Head of caudate nucleus (tissue), 42 donors: ENCODE measurements around the gene ACAN.

Experiments used
- DNase-seq, 42 donors: peaks; one replicate each; pipeline versions ENCODE4 v3.0.0 to v3.0.0-alpha.2; 2020 to 2021; ENCODE audit warnings: mixed read lengths in 7 of 42
- intact Hi-C: fragments of 100-400 bp; cut with DNase I; formaldehyde crosslinking; loops from one replicate; pipeline ENCODE4 v1.15.0; 2022

The ACAN gene

GRCh38 chr15:88803241-88803919 lies at the start of gene ACAN:
ACAN (plus strand) TSS chr15:88803436; CDS start chr15:88836207, 32,771 bp downstream.
- no peak for DNase-seq
- intact Hi-C loops, result no loop called here

GRCh38 chr15:88756521-88756920 lies 46.7 kb upstream of the ACAN start:
- no peak for DNase-seq
- intact Hi-C loops, result no loop called here

- intact Hi-C loops, result no loop called here
- DNase-seq, result no peak
Observed at GRCh38 chr15:88756921-88757320, 46.3 kb upstream of the ACAN start.

GRCh38 chr15:88759872-88760271 lies 43.4 kb upstream of the ACAN start:
- no peak for DNase-seq
- intact Hi-C loops, result no loop called here

GRCh38 chr15:88764448-88764847 lies 38.8 kb upstream of the ACAN start:
- no peak for DNase-seq
- intact Hi-C loops, result no loop called here

GRCh38 chr15:88765212-88765611 lies 38.0 kb upstream of the ACAN start:
- no peak for DNase-seq
- intact Hi-C loops, result no loop called here

- intact Hi-C loops, result no loop called here
- peak in 31 of 42 donors; percentile 5 to 62 (median 29) for DNase-seq
Observed at GRCh38 chr15:88769161-88769971, 33.9 kb upstream of the ACAN start.

- intact Hi-C loops, result no loop called here
- no peak for DNase-seq
Observed at GRCh38 chr15:88775776-88776175, 27.5 kb upstream of the ACAN start.

GRCh38 chr15:88776646-88777045 lies 26.6 kb upstream of the ACAN start:
- peak in 28 of 42 donors; percentile 18 to 76 (median 41) for DNase-seq
- intact Hi-C loops, result no loop called here

- DNase-seq, result no peak
- intact Hi-C loops, result no loop called here
Observed at GRCh38 chr15:88779944-88780343, 23.3 kb upstream of the ACAN start.

GRCh38 chr15:88782465-88782864 lies 20.8 kb upstream of the ACAN start:
- no peak for DNase-seq
- intact Hi-C loops, result no loop called here

- intact Hi-C loops, result no loop called here
- DNase-seq, result no peak
Observed at GRCh38 chr15:88785217-88785616, 18.0 kb upstream of the ACAN start.

GRCh38 chr15:88788036-88788435 lies 15.2 kb upstream of the ACAN start:
- DNase-seq, result no peak
- intact Hi-C loops, result no loop called here

- DNase-seq, result no peak
- intact Hi-C loops, result no loop called here
Observed at GRCh38 chr15:88788816-88789215, 14.4 kb upstream of the ACAN start.

- intact Hi-C loops, result no loop called here
- DNase-seq, result no peak
Observed at GRCh38 chr15:88790486-88790885, 12.8 kb upstream of the ACAN start.

- no peak for DNase-seq
- intact Hi-C loops, result no loop called here
Observed at GRCh38 chr15:88791637-88792036, 11.6 kb upstream of the ACAN start.

- DNase-seq, result no peak
- intact Hi-C loops, result no loop called here
Observed at GRCh38 chr15:88792342-88793282, 10.6 kb upstream of the ACAN start.

GRCh38 chr15:88794001-88794400 lies 9.2 kb upstream of the ACAN start:
- intact Hi-C loops, result no loop called here
- DNase-seq, result no peak

- intact Hi-C loops, result no loop called here
Observed at GRCh38 chr15:88797663-88798339, 5.4 kb upstream of the ACAN start.

More at GRCh38 chr15:88797663-88798339, 5.4 kb upstream of the ACAN start:
- DNase-seq, result peak in 7 of 42 donors; percentile 5 to 57 (median 22)
